GM21723 (cell line): Measurements from ENCODE around the gene EEPD1.
"Not testable (repeated sequence)": the region's sequence is repeated elsewhere in the genome, so short reads cannot be mapped to it uniquely, and the experiment has no call there.

Experiments used
- ATAC-seq: cut with Tn5 transposase; IDR thresholded peaks from one replicate; pipeline ENCODE4 v1.9.1; 2021; ENCODE audit warnings: mild to moderate bottlenecking, moderate library complexity; ENCODE audit not compliant: unreplicated experiment

Gene EEPD1

GRCh38 chr7:36214608-36215456 is 61.8 kb downstream of the EEPD1 start:
- no peak for ATAC-seq

GRCh38 chr7:36215457-36215765 is 62.4 kb downstream of the EEPD1 start:
- no peak for ATAC-seq

- ATAC-seq: no peak
Measured at GRCh38 chr7:36216063-36216684, 63.1 kb downstream of the EEPD1 start.

- ATAC-seq: no peak
Measured at GRCh38 chr7:36217211-36217960, 64.3 kb downstream of the EEPD1 start.

GRCh38 chr7:36217961-36218284 is 64.9 kb downstream of the EEPD1 start:
- ATAC-seq: no peak

- ATAC-seq: no peak
Measured at GRCh38 chr7:36219429-36219828, 66.4 kb downstream of the EEPD1 start.

GRCh38 chr7:36223851-36224250 is 70.8 kb downstream of the EEPD1 start:
- ATAC-seq: no peak

GRCh38 chr7:36224934-36225858 is 72.1 kb downstream of the EEPD1 start:
- ATAC-seq: no peak

GRCh38 chr7:36226151-36226550 is 73.1 kb downstream of the EEPD1 start:
- ATAC-seq: no peak

GRCh38 chr7:36227223-36227622 is 74.2 kb downstream of the EEPD1 start:
- ATAC-seq: no peak

- no peak for ATAC-seq
Measured at GRCh38 chr7:36228039-36228438, 75.0 kb downstream of the EEPD1 start.

- ATAC-seq: no peak
Measured at GRCh38 chr7:36231406-36231805, 78.4 kb downstream of the EEPD1 start.

GRCh38 chr7:36232555-36232954 is 79.5 kb downstream of the EEPD1 start:
- no peak for ATAC-seq

- ATAC-seq: no peak
Measured at GRCh38 chr7:36232971-36233550, 80.0 kb downstream of the EEPD1 start.

- ATAC-seq: no peak
Measured at GRCh38 chr7:36236073-36236472, 83.0 kb downstream of the EEPD1 start.

- ATAC-seq: no peak
Measured at GRCh38 chr7:36238138-36238537, 85.1 kb downstream of the EEPD1 start.

GRCh38 chr7:36243356-36243755 is 90.3 kb downstream of the EEPD1 start:
- not testable (repeated sequence) for ATAC-seq

- not testable (repeated sequence) for ATAC-seq
Measured at GRCh38 chr7:36244001-36244400, 90.9 kb downstream of the EEPD1 start.

GRCh38 chr7:36244429-36244828 is 91.4 kb downstream of the EEPD1 start:
- no peak for ATAC-seq

GRCh38 chr7:36245684-36246299 is 92.7 kb downstream of the EEPD1 start:
- no peak for ATAC-seq
